ENCODE results near the gene DDOST.
A peak's percentile ranks its signal among the peaks of the same experiment; 100 is the strongest.

The DDOST gene

GRCh38 chr1:20658166-20658915 lies 2.8 kb downstream of the DDOST start:
- no peak for DNase-seq

DNA sequence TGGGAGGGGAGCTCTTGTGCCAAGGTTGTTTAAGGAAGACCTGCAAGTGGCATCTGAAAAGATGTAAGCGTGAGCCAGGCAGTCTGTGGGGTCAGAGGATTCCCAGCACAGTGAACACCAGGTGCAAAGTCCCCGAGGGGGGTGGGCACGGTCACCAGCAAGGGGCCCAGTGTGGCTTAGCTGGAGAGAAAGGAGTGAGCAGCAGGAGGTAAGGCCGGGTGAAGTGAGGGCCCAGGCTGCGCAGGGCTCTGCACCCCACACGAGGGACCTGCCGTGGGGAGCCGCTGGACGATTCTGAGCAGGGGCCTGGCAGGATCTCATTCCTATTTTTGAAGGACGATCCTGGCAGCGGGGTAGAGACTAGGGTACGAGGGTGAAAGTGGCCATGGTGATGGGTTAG lies 4.1 kb downstream of the DDOST start:
- DNase-seq = no peak

- no peak for DNase-seq
Observed at GRCh38 chr1:20654104-20654690, 7.0 kb downstream of the DDOST start.

- no peak for DNase-seq
Observed at GRCh38 chr1:20652300-20652699, 8.9 kb downstream of the DDOST start.

- no peak for DNase-seq
Observed at GRCh38 chr1:20648946-20649345, 12.2 kb downstream of the DDOST start.

- DNase-seq = no peak
Observed at GRCh38 chr1:20648438-20648837, 12.7 kb downstream of the DDOST start.

- DNase-seq = no peak
Observed at GRCh38 chr1:20645414-20645813, 15.8 kb downstream of the DDOST start.

DNA sequence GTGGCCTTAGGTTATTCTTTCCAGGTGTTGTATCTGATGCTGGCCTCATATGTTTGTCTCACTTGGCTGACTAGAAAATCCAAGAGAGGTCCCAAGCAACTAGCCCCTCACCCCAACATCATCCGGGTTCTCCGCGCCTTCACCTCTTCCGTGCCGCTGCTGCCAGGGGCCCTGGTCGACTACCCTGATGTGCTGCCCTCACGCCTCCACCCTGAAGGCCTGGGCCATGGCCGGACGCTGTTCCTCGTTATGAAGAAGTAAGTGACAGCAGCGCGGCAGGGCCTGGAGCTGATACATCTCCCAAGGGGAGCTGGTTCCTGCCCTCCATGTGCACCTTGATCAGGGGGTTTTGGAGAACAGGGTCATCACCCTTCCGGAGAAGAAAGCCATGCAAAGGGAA lies 16.8 kb downstream of the DDOST start:
- no peak for DNase-seq

DNA sequence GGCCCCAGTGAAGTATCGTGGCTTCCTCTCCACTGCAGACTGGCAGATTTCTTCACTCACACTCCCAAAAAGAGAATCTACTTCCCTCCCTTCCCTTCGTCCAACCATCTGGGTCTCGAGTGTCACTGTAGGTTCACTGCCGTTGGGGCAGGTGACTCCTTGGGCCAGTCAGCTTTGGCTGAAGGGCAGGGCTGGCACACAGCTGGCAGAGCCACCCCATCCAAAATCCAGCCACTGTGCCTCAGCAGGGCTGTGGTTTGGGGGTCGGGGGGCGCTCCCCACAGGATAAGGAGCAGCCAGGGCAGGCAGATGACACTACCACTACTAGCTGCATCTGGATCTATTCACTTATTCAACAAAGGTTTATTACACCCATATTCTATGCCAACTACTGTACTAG lies 18.1 kb downstream of the DDOST start:
- DNase-seq = no peak

- DNase-seq = no peak
Observed at GRCh38 chr1:20641975-20642374, 19.2 kb downstream of the DDOST start.

DNA sequence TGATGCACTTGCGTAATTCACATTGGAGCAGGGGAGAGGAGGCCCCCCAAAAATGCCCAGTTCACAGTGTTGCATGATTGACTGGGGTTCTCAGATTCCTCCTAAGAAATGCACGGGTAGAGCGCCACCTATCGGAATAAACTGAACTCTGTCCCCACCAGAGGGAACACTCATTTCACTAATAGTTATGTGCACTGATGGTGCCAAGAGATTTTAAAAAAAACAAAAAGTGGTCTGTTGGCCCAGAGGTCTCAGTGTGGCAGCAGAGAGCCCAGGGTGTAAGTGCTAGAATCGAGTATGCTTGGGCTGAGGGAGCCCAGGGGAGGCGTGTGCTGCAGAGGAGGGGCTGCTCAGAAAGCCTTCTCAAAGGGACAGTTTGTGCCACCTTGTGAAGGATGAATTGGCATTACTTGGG lies 21.0 kb downstream of the DDOST start:
- DNase-seq = peak; percentile 8

GRCh38 chr1:20636785-20637347 lies 24.3 kb downstream of the DDOST start:
- no peak for DNase-seq

DNA sequence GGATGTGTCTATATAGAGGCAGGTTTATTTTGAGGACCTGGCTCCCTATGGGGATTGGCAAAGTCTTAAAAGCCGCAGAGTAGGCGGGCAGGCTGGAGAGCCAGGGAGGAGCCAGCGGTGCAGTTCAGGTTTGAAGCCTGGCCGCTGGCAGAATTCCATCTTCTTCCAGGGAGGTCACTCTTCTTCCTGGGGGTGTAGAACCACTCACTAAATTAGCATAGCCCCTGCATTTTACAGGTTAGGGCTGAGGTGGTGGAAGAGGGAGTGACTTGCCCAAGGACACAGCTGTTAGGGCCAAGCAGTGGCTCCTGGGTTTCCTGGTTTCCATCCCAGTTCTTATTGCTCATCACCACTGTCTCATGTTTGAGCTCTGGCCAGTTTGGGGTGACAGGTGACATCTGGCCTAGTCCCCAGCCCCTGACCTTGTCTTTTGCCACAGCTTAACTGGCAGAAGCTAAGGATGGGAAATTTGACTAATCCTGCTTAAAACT lies 26.5 kb downstream of the DDOST start:
- peak; percentile 62 for DNase-seq

GRCh38 chr1:20634065-20634593 lies 27.0 kb downstream of the DDOST start:
- no peak for DNase-seq

DNA sequence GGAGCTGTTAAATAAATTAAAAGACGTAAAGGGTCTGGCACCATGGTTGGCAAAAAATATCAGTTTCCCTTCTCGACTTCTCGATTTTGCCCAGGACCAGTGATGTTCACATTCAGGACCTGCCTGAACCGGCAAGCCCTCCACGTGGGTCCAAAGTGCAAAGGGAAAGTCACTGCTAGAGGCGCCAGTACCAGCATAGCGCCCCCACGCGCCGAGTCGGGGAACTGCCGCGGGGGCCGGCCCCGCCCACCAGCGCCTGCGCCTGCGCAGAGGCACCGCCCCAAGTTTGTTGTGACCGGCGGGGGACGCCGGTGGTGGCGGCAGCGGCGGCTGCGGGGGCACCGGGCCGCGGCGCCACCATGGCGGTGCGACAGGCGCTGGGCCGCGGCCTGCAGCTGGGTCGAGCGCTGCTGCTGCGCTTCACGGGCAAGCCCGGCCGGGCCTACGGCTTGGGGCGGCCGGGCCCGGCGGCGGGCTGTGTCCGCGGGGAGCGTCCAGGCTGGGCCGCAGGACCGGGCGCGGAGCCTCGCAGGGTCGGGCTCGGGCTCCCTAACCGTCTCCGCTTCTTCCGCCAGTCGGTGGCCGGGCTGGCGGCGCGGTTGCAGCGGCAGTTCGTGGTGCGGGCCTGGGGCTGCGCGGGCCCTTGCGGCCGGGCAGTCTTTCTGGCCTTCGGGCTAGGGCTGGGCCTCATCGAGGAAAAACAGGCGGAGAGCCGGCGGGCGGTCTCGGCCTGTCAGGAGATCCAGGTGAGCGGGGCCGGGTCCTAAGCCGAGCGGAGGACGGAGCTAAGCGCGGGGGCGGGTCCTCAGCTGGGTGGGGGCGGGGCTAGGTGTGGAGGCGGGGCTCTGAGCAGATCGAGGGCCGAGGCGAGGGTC lies 27.7 kb downstream of the DDOST start, which contains the start of gene PINK1:
TSS of gene PINK1 (plus strand) at position 269 of the 875 bp plus-strand sequence. CDS start at position 360, 91 bp downstream.
- DNase-seq = peak; percentile 92

DNA sequence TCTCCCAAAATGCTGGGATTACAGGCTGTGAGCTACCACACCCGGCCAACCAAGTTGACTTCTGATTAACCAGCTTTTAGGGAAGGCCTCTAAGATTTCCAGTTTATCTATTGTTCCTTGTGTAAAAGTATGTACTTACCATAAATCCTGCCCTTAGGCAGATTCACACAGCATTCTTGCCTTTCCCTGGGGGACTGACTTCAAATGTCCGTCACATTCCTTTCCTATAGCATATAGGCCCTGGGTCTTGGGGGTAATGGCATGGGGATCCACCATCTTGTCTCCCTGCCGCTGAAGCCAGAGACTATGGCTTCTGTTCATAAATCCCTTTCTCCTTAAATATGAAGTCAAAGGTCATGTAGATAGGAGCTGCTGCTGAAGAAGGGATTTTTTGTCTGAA lies 28.8 kb downstream of the DDOST start:
- DNase-seq = no peak

- DNase-seq = no peak
Observed at GRCh38 chr1:20630729-20631128, 30.4 kb downstream of the DDOST start.

- no peak for DNase-seq
Observed at GRCh38 chr1:20626524-20626923, 34.6 kb downstream of the DDOST start.

DNA sequence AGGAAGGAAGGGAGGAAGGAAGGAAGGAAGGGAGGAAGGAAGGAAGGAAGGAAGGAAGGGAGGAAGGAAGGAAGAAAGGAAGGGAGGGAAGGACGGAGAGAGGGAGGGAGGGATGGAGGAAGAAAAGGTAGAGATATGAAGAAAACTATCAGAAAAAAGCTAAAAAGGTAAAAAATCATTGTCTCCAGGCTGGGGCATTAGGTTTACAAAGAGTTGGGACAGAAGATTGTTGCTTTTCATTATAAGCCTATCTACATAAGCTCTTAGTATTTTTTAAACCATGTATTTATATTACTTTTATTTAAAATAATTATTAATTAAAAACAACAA lies 35.1 kb downstream of the DDOST start:
- no peak for DNase-seq

GRCh38 chr1:20625176-20626097 lies 35.7 kb downstream of the DDOST start:
- no peak for DNase-seq

GRCh38 chr1:20624709-20625108 lies 36.5 kb downstream of the DDOST start:
- DNase-seq = no peak

DNA sequence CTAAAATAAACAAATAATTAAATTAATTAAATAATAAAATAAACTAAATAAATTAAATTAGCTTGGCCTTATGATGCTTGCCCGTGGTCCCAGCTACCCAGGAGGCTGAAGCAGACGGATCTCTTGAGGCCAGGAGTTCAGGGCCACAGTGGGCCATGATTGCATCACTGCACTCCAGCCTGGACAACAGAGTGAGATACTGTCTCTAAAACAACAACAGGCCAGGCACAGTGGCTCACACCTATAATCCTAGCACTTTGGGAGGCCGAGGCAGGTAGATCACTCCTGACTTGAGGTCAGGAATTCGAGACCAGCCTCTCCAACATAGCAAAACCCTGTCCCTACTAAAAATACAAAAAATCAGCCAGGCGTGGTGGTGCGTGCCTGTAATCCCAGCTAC lies 40.2 kb downstream of the DDOST start:
- DNase-seq = no peak
